HG03439 (cell line): ENCODE results near the gene FAM161A.

Source experiments
- ATAC-seq: cut with Tn5 transposase; IDR thresholded peaks from one replicate; pipeline ENCODE4 v1.9.1; 2021; ENCODE audit warnings: mild to moderate bottlenecking, moderate library complexity; ENCODE audit not compliant: unreplicated experiment

The FAM161A gene

GRCh38 chr2:61789807-61790602 is 63.9 kb downstream of the FAM161A start:
- no peak for ATAC-seq

- no peak for ATAC-seq
Measured at GRCh38 chr2:61787941-61788563, 65.8 kb downstream of the FAM161A start.

- ATAC-seq: no peak
Measured at GRCh38 chr2:61786876-61787275, 67.0 kb downstream of the FAM161A start.

- no peak for ATAC-seq
Measured at GRCh38 chr2:61785583-61785982, 68.3 kb downstream of the FAM161A start.

GRCh38 chr2:61784643-61785042 is 69.2 kb downstream of the FAM161A start:
- no peak for ATAC-seq

- peak; percentile 71 for ATAC-seq
Measured at GRCh38 chr2:61775956-61776570, 77.8 kb downstream of the FAM161A start.
